SU-DHL-6 (cell line): ENCODE measurements around the gene PPT1.
A peak's percentile ranks its signal among the peaks of the same experiment; 100 is the strongest.

ENCODE experiments used
- H2AFZ ChIP-seq: fragments of 200-600 bp; sonication (generic); 2 replicates; pipeline ENCODE4 v1.6.1; 2014; ENCODE audit warnings: low read depth, mild to moderate bottlenecking, moderate library complexity, mixed read lengths, antibody characterized with exemption, low read length; ENCODE audit not compliant: severe bottlenecking
- H3F3A ChIP-seq: fragments of 200-600 bp; shearing (Covaris generic); 2 replicates; pipeline ENCODE4 v1.6.0; 2016; ENCODE audit warnings: antibody characterized with exemption, mild to moderate bottlenecking; ENCODE audit not compliant: insufficient read depth
- H3K27ac ChIP-seq: fragments of 200-600 bp; sonication (generic); 2 replicates; pipeline ENCODE4 v1.5.1; 2016; ENCODE audit warnings: low read depth, mild to moderate bottlenecking, low read length, moderate library complexity, mixed read lengths
- H3K27me3 ChIP-seq: fragments of 200-600 bp; sonication (generic), shearing (Covaris generic); 2 replicates; pipeline ENCODE4 v1.6.0; 2014; ENCODE audit warnings: mild to moderate bottlenecking, low read length
- H3K36me3 ChIP-seq: fragments of 200-600 bp; sonication (generic); 2 replicates; pipeline ENCODE4 v1.6.1; 2014; ENCODE audit warnings: mild to moderate bottlenecking, low read length, mixed read lengths
- H3K4me2 ChIP-seq: fragments of 300-600, 200-600 bp; shearing (Covaris generic), sonication (generic); 2 replicates; pipeline ENCODE4 v1.6.0; 2014; ENCODE audit warnings: low read length, low read depth, mild to moderate bottlenecking; ENCODE audit not compliant: poor library complexity, severe bottlenecking
- H3K4me3 ChIP-seq: fragments of 200-600 bp; sonication (generic); 2 replicates; pipeline ENCODE4 v1.5.1; 2014; ENCODE audit warnings: antibody characterized with exemption, low read length, mild to moderate bottlenecking, mixed read lengths; ENCODE audit not compliant: insufficient read depth, poor library complexity, severe bottlenecking
- H3K79me2 ChIP-seq: fragments of 200-600 bp; sonication (generic); 2 replicates; pipeline ENCODE4 v1.6.1; 2014; ENCODE audit warnings: mild to moderate bottlenecking, low read length, moderate library complexity; ENCODE audit not compliant: insufficient read depth
- H3K9ac ChIP-seq: fragments of 200-600 bp; sonication (generic); 2 replicates; pipeline ENCODE4 v1.7.0; 2014; ENCODE audit warnings: mild to moderate bottlenecking, low read length
- H3K9me2 ChIP-seq: fragments of 200-600 bp; sonication (generic); replicated peaks from 2 replicates; pipeline ENCODE4 v1.6.1; 2014; ENCODE audit warnings: low read length; ENCODE audit not compliant: insufficient read depth
- H3K9me3 ChIP-seq: fragments of 200-600 bp; sonication (generic); 2 replicates; pipeline ENCODE4 v1.6.1; 2014; ENCODE audit warnings: low read length, mixed read lengths; ENCODE audit not compliant: insufficient read depth
- H4K20me1 ChIP-seq: fragments of 200-600 bp; sonication (generic); 2 replicates; pipeline ENCODE4 v1.6.1; 2014; ENCODE audit warnings: low read depth, mild to moderate bottlenecking, antibody characterized with exemption, low read length, moderate library complexity, mixed read lengths
- CTCF ChIP-seq: fragments of 200-600 bp; sonication (generic); IDR thresholded peaks from one replicate; pipeline ENCODE4 v1.5.1; 2017; ENCODE audit warnings: antibody characterized with exemption, mild to moderate bottlenecking, low read length, moderate library complexity; ENCODE audit not compliant: insufficient read depth, poor library complexity, severe bottlenecking
- EZH2phosphoT487 ChIP-seq: fragments of 200-600 bp; sonication (generic), shearing (Covaris generic); conservative IDR thresholded peaks from 2 replicates; pipeline ENCODE4 v1.6.1; 2018; ENCODE audit warnings: mild to moderate bottlenecking, antibody characterized with exemption, low read length, moderate library complexity, mixed read lengths

Gene PPT1

DNA sequence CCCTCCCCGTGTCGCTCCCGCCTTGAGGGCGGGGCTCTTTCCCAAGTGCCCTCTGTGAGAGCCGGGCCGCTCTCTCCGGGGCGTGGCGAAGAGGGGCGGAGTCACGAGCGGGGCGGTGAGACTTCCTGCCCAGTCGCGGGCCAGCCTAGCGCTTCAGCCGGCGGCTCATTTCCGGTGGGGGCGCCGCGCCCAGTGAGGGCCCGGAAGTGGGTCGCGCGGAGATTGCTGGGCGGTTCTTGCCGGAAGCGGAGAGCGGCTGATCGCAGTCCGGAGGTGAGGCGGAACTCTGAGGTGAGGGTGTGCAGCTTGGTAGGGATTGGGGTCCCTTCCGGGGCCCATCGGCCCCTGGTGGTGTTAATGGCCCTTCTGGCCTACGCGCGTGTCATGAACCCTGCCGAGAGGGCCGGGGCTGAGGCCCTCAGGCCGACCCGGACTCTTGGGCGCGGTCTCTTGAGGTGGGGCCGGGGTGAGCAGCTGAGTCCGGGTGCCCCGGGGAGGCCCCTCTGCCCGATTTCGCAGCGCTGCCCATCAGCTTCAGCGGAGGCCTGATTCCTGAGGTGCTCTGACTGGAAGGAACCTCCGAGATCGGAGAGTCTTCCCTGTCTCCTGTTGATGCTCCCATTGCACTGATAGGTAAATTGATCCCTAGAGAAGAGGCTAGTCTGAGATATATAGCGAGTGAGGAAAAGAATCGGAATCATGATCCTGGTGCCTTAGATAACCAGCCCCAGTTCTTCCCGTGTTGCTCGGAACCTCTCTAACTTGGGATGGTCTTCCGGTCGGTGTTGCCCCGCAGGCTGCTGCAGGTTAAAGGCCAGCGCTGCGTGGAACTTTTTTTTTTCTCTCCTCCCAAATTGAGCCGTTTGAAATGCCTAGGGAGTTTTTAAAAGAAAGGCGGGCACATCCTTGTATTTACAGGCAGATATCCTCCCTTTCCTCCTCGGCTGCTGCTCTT lies 56.3 kb downstream of the PPT1 start, which contains the start of gene CAP1:
Gene CAP1, plus strand, starts transcription at position 219 of the 955 bp plus-strand sequence. CDS start 18,618 bp downstream, outside the sequence.
- H3K36me3 ChIP-seq, result peaks cover 5% of the 10 kb centered on the region; the same call in 1 of the 2 replicates
- no peaks in the 10 kb centered on the region for H3K9me3 ChIP-seq
- no peaks in the 10 kb centered on the region; the same call in 1 of the 2 replicates for H4K20me1 ChIP-seq
- peak within 1 kb of the TSS; percentile 73 for H2AFZ ChIP-seq
- peaks cover 24% of the 10 kb centered on the region for H3F3A ChIP-seq
- peaks cover 50% of the 10 kb centered on the region for H3K79me2 ChIP-seq
- H3K9me2 ChIP-seq, result no peaks in the 10 kb centered on the region
- TF ChIP-seq CTCF, result no peak
- no peak for TF ChIP-seq EZH2phosphoT487
- H3K27ac ChIP-seq, result peak within 1 kb of the TSS; percentile 99
- no peaks in the 10 kb centered on the region for H3K27me3 ChIP-seq
- H3K4me2 ChIP-seq, result peak within 1 kb of the TSS; percentile 98
- H3K9ac ChIP-seq, result peak within 1 kb of the TSS; percentile 99
- peak within 1 kb of the TSS; percentile 97 for H3K4me3 ChIP-seq

DNA sequence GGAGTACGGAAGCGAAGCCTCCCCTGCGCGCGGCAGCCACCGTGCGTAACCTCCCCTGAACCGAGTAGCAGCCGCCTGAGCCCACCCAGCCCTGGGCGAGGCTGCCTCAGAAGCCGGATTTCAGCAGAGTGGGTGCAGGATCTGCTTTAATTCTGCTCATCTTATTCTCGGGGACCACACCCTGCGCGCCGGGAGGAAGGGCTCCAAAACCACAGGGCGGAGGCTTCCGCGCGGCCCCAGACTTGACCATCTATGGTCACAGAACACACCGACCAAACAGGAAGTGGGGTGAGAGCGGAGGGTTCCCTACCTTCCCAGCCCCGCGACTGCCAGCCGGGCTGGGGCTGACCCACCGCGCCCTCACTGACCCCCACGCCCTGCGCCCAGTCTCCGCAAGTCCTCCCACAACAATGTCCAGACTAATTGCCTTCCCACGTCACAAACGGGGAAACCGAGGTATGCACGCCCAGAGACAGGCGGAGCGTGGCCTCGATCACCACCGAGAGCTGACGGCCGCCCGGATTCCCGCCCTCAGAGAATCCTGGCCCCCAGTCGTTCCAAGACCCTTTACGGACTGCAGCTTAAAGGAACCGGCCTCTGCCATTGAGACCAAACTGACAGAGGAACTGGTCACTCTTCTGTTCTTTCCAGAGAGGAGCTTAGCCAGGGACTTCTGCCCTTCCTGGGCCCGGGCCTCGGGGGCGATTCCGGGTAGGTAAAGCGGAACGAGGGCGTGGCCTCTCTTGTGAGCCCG lies 57.1 kb downstream of the PPT1 start:
- Histone ChIP-seq H3K27ac (peak overlapping the region; percentile 99), H3K79me2 (peaks cover 42% of the 10 kb centered on the region), H2AFZ (peak overlapping the region; percentile 73), H3F3A (peaks cover 24% of the 10 kb centered on the region), H3K9me3 (no peaks in the 10 kb centered on the region), H3K4me2 (peak overlapping the region; percentile 97), H3K27me3 (no peaks in the 10 kb centered on the region), H4K20me1 (no peaks in the 10 kb centered on the region; the same call in 1 of the 2 replicates), H3K9me2 (no peaks in the 10 kb centered on the region), H3K36me3 (peaks cover 5% of the 10 kb centered on the region; the same call in 1 of the 2 replicates), H3K9ac (peak overlapping the region; percentile 89), H3K4me3 (peak overlapping the region; percentile 77)
- TF ChIP-seq EZH2phosphoT487 (no peak), CTCF (no peak)

- TF ChIP-seq EZH2phosphoT487, result no peak
- no peak for TF ChIP-seq CTCF
- H2AFZ ChIP-seq, result peak overlapping the region; percentile 73
- H3K79me2 ChIP-seq, result peaks cover 37% of the 10 kb centered on the region
- peaks cover 4% of the 10 kb centered on the region; the same call in 1 of the 2 replicates for H3K36me3 ChIP-seq
- no peaks in the 10 kb centered on the region for H3K9me2 ChIP-seq
- peak overlapping the region; percentile 89 for H3K9ac ChIP-seq
- H3F3A ChIP-seq, result peaks cover 23% of the 10 kb centered on the region
- H4K20me1 ChIP-seq, result no peaks in the 10 kb centered on the region; the same call in 1 of the 2 replicates
- peak overlapping the region; percentile 77 for H3K4me3 ChIP-seq
- no peaks in the 10 kb centered on the region for H3K9me3 ChIP-seq
- H3K4me2 ChIP-seq, result peak overlapping the region; percentile 97
- peak overlapping the region; percentile 99 for H3K27ac ChIP-seq
- H3K27me3 ChIP-seq, result no peaks in the 10 kb centered on the region
Measured at GRCh38 chr1:40039245-40039756, 57.8 kb downstream of the PPT1 start.
